ENCODE results near the gene ACRV1.

- TF ChIP-seq CTCF (IDR thresholded peaks at IDR 0.05) = no peak
- TF ChIP-seq POLR2A (IDR thresholded peaks at IDR 0.05) = no peak
Observed at GRCh38 chr11:125675196-125675595, 5.5 kb downstream of the ACRV1 start.
